ENCODE data around the gene ORM1.

The ORM1 gene

DNA sequence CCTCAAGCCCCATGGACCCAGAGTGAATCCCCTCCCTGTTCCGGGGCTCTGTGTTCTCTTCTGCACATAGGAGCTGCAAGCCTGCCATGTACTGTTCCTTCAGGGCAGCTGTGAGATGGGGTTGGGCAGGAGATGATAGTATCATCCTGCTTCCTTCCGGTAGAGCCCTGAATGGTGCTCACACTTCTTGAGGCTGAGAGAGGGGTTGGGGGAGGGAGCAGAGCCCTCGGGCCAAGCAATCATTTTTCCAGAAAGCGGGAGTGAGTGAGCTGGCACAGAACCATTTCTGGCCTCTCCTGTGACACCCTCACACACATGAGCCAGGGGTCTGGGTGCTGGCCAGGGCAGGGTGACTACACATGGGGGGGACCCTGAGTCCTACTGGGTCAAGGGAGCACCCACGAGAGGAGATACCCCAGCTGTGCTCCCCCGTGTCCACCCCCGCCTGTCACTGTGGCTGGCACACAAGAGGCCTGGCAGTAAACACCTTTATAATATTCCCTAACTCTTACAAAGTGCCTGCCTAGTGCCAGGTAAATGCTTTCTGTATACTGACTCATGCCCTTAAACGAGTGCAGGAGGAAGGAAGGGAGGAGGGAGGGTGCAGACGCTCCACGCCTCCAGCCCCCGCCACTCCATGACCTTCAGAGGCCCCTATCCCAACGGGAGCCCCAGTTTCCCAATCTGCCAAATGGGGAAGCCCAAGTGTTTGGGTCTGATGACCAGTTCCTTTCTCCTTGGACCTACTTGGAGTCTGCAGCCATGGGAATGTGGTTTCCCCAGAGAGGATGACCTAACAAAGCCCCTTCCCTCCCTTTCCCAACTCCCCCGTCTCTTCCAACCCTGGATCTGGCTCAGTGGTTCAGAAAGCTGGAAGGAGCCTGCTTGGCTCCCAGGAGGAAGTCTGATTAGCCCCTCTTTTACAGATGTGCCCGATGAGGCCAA is 49.3 kb downstream of the ORM1 start:
- TF ChIP-seq, protein P1, sequence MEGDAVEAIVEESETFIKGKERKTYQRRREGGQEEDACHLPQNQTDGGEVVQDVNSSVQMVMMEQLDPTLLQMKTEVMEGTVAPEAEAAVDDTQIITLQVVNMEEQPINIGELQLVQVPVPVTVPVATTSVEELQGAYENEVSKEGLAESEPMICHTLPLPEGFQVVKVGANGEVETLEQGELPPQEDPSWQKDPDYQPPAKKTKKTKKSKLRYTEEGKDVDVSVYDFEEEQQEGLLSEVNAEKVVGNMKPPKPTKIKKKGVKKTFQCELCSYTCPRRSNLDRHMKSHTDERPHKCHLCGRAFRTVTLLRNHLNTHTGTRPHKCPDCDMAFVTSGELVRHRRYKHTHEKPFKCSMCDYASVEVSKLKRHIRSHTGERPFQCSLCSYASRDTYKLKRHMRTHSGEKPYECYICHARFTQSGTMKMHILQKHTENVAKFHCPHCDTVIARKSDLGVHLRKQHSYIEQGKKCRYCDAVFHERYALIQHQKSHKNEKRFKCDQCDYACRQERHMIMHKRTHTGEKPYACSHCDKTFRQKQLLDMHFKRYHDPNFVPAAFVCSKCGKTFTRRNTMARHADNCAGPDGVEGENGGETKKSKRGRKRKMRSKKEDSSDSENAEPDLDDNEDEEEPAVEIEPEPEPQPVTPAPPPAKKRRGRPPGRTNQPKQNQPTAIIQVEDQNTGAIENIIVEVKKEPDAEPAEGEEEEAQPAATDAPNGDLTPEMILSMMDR (conservative IDR thresholded peaks at IDR 0.05; ENCODE audit: low read depth), result no peak
- POLR2A ChIA-PET (ENCODE audit: low non-redundant PET), result no interaction called here
- CTCF ChIA-PET, result interaction anchor here (0.5 to 0.7 kb wide), 4 partner anchors 153 to 295 kb away, joined by 3 to 5 read pairs (median 4); no protein-coding TSS in a partner anchor
- DNase-seq (ENCODE audit: low spot score), result peak; percentile 91
- H3K27ac ChIP-seq, result peak overlapping the region; percentile 89

GRCh38 chr9:114372921-114373448 is 50.1 kb downstream of the ORM1 start:
- POLR2A ChIA-PET (ENCODE audit: low non-redundant PET), result no interaction called here
- DNase-seq (ENCODE audit: low spot score), result no peak
- TF ChIP-seq, protein P1 (conservative IDR thresholded peaks at IDR 0.05; ENCODE audit: low read depth), result no peak
- peak overlapping the region; percentile 89 for H3K27ac ChIP-seq
- CTCF ChIA-PET, result no interaction called here

DNA sequence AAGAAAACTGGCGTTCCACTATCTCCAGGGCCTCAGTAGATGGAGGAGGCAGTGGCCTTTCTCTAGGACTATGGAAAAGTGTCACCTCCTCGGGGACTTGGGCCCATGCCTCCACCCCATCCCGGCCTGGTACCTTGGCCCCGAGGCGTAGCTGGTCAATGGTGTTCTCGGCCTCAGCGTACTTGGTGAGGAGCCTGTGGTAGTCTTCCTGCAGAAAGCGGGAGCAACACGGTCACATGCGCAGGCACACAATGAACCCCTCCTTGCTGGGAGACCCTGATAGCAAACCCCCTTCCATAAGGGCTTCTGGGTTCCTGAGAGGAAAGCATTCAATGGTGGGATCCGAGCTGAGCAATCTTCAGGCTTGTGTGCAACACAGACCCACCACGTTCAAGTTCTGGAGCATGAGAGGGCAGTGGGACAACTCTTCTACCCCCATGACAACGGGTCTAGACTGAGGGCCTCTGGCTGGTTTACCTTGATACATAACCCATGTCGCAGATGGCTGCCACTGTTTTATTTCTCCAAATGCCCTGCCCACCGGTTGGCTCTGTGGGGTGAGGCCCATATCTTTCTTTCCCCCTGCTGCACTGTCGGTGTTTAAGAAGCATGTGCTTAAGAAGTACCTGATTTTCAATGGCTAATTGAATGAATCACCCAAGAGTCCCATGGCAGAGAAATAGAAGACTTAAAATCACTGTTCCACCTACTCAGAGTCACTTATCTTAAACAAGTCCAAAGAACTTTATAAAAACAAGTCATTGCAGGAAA is 51.2 kb downstream of the ORM1 start:
- TF ChIP-seq, protein P1 (conservative IDR thresholded peaks at IDR 0.05; ENCODE audit: low read depth), result no peak
- DNase-seq (ENCODE audit: low spot score), result no peak
- ChIA-PET POLR2A (ENCODE audit: low non-redundant PET) (no interaction called here), CTCF (no interaction called here)
- no peak overlapping the region for H3K27ac ChIP-seq

DNA sequence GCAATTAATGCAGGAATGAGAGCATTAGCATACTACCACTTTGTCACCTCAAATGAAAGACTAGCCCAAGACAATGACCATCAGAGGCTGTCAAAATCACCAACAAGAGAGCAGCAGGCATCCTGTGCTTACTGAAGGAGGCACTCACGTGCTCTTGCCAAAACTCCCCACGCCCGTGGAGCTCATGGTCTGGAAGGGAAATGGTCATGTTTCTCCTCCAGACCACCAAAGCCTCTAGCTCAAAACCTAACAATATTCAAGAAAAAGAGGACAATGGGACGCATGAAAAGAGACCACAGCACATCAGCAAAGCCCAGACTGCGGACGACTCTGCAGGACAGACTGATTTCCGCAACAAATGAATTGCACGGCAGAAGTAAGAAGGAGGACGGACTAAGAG is 52.0 kb downstream of the ORM1 start:
- CTCF ChIA-PET, result no interaction called here
- H3K27ac ChIP-seq, result no peak overlapping the region
- POLR2A ChIA-PET (ENCODE audit: low non-redundant PET), result no interaction called here
- TF ChIP-seq, protein P1 (conservative IDR thresholded peaks at IDR 0.05; ENCODE audit: low read depth), result no peak
- no peak for DNase-seq (ENCODE audit: low spot score)

DNA sequence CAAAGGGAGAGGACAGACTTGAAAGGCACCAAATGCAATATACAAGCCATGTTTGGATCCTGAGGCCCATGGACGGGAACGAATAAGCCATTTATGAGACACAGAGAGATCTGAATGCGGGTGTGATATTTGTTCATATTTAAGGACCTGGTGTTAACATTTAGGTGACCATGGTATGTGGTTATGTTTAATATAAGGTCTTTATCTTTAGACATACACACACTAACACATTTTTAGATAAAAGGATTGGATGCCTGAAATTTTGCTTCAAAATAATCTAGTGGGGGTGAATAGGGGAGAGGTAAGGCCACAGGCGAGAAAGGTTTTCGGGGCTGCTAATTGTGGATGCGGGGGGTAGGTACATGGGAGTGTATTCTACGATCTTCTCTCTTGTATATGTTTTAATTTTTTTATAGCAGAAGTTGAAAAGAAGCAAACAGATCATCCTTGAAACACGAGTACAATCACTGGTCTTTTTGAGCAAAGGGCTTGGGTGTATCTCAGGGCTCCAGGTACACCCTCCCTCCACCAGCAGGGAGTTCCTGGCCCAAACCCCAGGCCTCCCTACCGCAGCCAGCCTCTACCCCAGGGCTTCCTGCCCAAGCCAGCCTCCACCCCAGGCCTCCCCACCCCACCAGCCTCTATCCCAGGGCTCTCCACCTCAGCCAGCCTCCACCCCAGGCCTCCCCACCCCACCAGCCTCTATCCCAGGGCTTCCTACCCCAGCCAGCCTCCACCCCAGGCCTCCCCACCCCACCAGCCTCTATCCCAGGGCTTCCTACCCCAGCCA is 52.7 kb downstream of the ORM1 start:
- ChIA-PET POLR2A (ENCODE audit: low non-redundant PET) (no interaction called here), CTCF (no interaction called here)
- no peak for DNase-seq (ENCODE audit: low spot score)
- TF ChIP-seq, protein P1 (conservative IDR thresholded peaks at IDR 0.05; ENCODE audit: low read depth), result no peak
- H3K27ac ChIP-seq, result no peak overlapping the region

All from RWPE1 (cell line).